Measurements from ENCODE around the gene S1PR3.

S1PR3 gene

GRCh38 chr9:89022902-89023301, 31.6 kb downstream of the S1PR3 start:
- H3K27me3 ChIP-seq (ENCODE audit: insufficient read depth, low read depth, severe bottlenecking), result no peaks in the 10 kb centered on the region
- no peaks in the 10 kb centered on the region for H3K9me3 ChIP-seq (ENCODE audit: severe bottlenecking)
- DNase-seq, result no peak
- H3K27ac ChIP-seq, result no peak overlapping the region
- no peak overlapping the region for H3K4me3 ChIP-seq (ENCODE audit: low read depth, low read length)
- no peaks in the 10 kb centered on the region for H3K36me3 ChIP-seq
- no peak for TF ChIP-seq CTCF (IDR thresholded peaks at IDR 0.05; ENCODE audit: low read depth, low read length)

GRCh38 chr9:89023740-89024139, 32.5 kb downstream of the S1PR3 start:
- Histone ChIP-seq H3K27ac (no peak overlapping the region), H3K4me3 (ENCODE audit: low read depth, low read length) (no peak overlapping the region), H3K9me3 (ENCODE audit: severe bottlenecking) (no peaks in the 10 kb centered on the region), H3K27me3 (ENCODE audit: insufficient read depth, low read depth, severe bottlenecking) (no peaks in the 10 kb centered on the region), H3K36me3 (no peaks in the 10 kb centered on the region)
- no peak for DNase-seq
- TF ChIP-seq CTCF (IDR thresholded peaks at IDR 0.05; ENCODE audit: low read depth, low read length), result no peak

- Histone ChIP-seq H3K9me3 (ENCODE audit: severe bottlenecking) (no peaks in the 10 kb centered on the region), H3K4me3 (ENCODE audit: low read depth, low read length) (no peak overlapping the region), H3K36me3 (no peaks in the 10 kb centered on the region), H3K27me3 (ENCODE audit: insufficient read depth, low read depth, severe bottlenecking) (no peaks in the 10 kb centered on the region), H3K27ac (no peak overlapping the region)
- TF ChIP-seq CTCF (IDR thresholded peaks at IDR 0.05; ENCODE audit: low read depth, low read length), result no peak
- DNase-seq, result no peak
These were observed 33.5 kb downstream of the S1PR3 start for GRCh38 chr9:89024727-89025126.

GRCh38 chr9:89025553-89025952, 34.3 kb downstream of the S1PR3 start:
- no peaks in the 10 kb centered on the region for H3K27me3 ChIP-seq (ENCODE audit: insufficient read depth, low read depth, severe bottlenecking)
- no peaks in the 10 kb centered on the region for H3K36me3 ChIP-seq
- H3K9me3 ChIP-seq (ENCODE audit: severe bottlenecking), result no peaks in the 10 kb centered on the region
- no peak for DNase-seq
- no peak overlapping the region for H3K4me3 ChIP-seq (ENCODE audit: low read depth, low read length)
- TF ChIP-seq CTCF (IDR thresholded peaks at IDR 0.05; ENCODE audit: low read depth, low read length), result no peak
- H3K27ac ChIP-seq, result no peak overlapping the region

- peaks cover 4% of the 10 kb centered on the region for H3K9me3 ChIP-seq (ENCODE audit: severe bottlenecking)
- TF ChIP-seq CTCF (IDR thresholded peaks at IDR 0.05; ENCODE audit: low read depth, low read length), result no peak
- H3K4me3 ChIP-seq (ENCODE audit: low read depth, low read length), result no peak overlapping the region
- H3K27me3 ChIP-seq (ENCODE audit: insufficient read depth, low read depth, severe bottlenecking), result no peaks in the 10 kb centered on the region
- no peaks in the 10 kb centered on the region for H3K36me3 ChIP-seq
- DNase-seq, result no peak
- H3K27ac ChIP-seq, result no peak overlapping the region
These were observed 35.6 kb downstream of the S1PR3 start for GRCh38 chr9:89026876-89027275.

GRCh38 chr9:89029788-89030187, 38.5 kb downstream of the S1PR3 start:
- no peak for TF ChIP-seq CTCF (IDR thresholded peaks at IDR 0.05; ENCODE audit: low read depth, low read length)
- DNase-seq, result no peak
- Histone ChIP-seq H3K9me3 (ENCODE audit: severe bottlenecking) (peaks cover 4% of the 10 kb centered on the region), H3K4me3 (ENCODE audit: low read depth, low read length) (no peak overlapping the region), H3K36me3 (no peaks in the 10 kb centered on the region), H3K27me3 (ENCODE audit: insufficient read depth, low read depth, severe bottlenecking) (no peaks in the 10 kb centered on the region), H3K27ac (no peak overlapping the region)

Data from WERI-Rb-1 (cell line).